Small intestine (tissue), 7 donors: ENCODE data around the gene ELL2. TPM values are rescaled to one million over a fixed set of nuclear protein-coding genes. Genes with fewer than 3 reads are reported as not detected.

Source experiments
- DNase-seq, 2 donors: peaks; one replicate each; pipeline versions ENCODE4 v3.0.0 to v3.0.0-alpha.2; 2013
- FAIRE-seq: peaks from 2 replicates; lab custom pipeline; 2012; peaks lifted over from hg19 to GRCh38; lab: Jason Lieb, UNC
- H3K27ac ChIP-seq, 3 donors: one replicate each; pipeline ENCODE4 v1.5.1; 2013; ENCODE audit warnings: low read length in 2 of 3, mild to moderate bottlenecking in 2 of 3, control low read depth in 1 of 3, inconsistent platforms in 1 of 3, low read depth in 1 of 3, moderate library complexity in 1 of 3
- H3K27me3 ChIP-seq, 3 donors: one replicate each; pipeline ENCODE4 v1.6.1; 2013; ENCODE audit warnings: low read length in 3 of 3, inconsistent platforms in 1 of 3; ENCODE audit not compliant: control insufficient read depth in 3 of 3, insufficient read depth in 3 of 3
- H3K36me3 ChIP-seq, 3 donors: one replicate each; pipeline ENCODE4 v1.6.1; 2013; ENCODE audit warnings: low read length in 3 of 3, inconsistent platforms in 1 of 3, low read depth in 1 of 3, mild to moderate bottlenecking in 1 of 3, moderate library complexity in 1 of 3; ENCODE audit not compliant: control insufficient read depth in 3 of 3, insufficient read depth in 2 of 3
- H3K4me1 ChIP-seq, 3 donors: one replicate each; pipeline ENCODE4 v1.6.1; 2013; ENCODE audit warnings: low read length in 2 of 3, inconsistent platforms in 1 of 3, low read depth in 1 of 3, mild to moderate bottlenecking in 1 of 3, moderate library complexity in 1 of 3; ENCODE audit not compliant: control insufficient read depth in 3 of 3, insufficient read depth in 2 of 3
- H3K4me3 ChIP-seq, 3 donors: one replicate each; pipeline ENCODE4 v1.5.1; 2013; ENCODE audit warnings: low read length in 3 of 3, control low read depth in 1 of 3, inconsistent platforms in 1 of 3, low read depth in 1 of 3, mild to moderate bottlenecking in 1 of 3, moderate library complexity in 1 of 3
- H3K9me3 ChIP-seq, 2 donors: one replicate each; pipeline ENCODE4 v1.6.1; 2013; ENCODE audit warnings: low read depth in 1 of 2, low read length in 1 of 2; ENCODE audit not compliant: control insufficient read depth in 2 of 2, insufficient read depth in 1 of 2
- WGBS, 3 donors: extraction: QIAGEN DNeasy Blood & Tissue Kit; methylation state at CpG; one replicate each; pipeline ENCODE4 v1.1.7; 2013; 5-methylcytosine and 5-hydroxymethylcytosine counted together
- polyA plus RNA-seq, 4 donors: library from polyadenylated mRNA; stranded (reverse) in 3 of 4; unstranded in 1 of 4; fragments of 200-250 nt in 3 of 4; fragments of 120-200 nt in 1 of 4; gene quantifications; one replicate each; pipeline versions ENCODE4 v1.2.1 to v1.2.3, GENCODE V29; 2013
- donor health status: healthy with polysubstance abuse.
- donor health status: control.
- donor health status: control.
- donor health status: Bipolar disorder and iron deficiency.
- donor health status: healthy.

Gene ELL2
- polyA plus RNA-seq, 4 donors, result 9.7 to 35.7 (median 12.2) TPM

DNA sequence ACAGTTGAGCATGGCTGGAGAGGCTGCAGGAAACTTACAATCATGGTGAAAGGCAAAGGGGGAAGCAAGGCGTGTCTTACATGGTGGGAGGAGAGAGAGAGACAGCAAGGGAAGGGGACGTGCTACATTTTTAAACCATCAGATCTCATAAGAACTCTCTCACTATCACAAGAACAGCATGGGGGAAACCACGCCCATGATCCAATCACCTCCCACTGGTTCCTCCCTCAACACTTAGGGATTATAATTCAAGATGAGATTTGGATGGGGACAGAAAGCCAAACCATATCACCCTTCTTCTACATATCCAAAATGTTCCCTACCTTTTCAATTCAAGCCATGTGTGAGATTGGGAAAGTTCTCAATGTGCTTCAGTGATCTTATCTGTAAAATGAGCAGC is 116.3 kb downstream of the ELL2 start:
- no peak overlapping the region for H3K27ac ChIP-seq
- H3K4me1 ChIP-seq, result peaks cover 0 to 3% (median 0%) of the 10 kb centered on the region in 3 donors
- FAIRE-seq, result no peak
- no peak for DNase-seq
- H3K4me3 ChIP-seq, result no peak overlapping the region
- H3K27me3 ChIP-seq, result no peaks in the 10 kb centered on the region
- H3K36me3 ChIP-seq, result no peaks in the 10 kb centered on the region
- no peaks in the 10 kb centered on the region for H3K9me3 ChIP-seq
- WGBS, 3 donors, result 81 to 93% (median 81%) methylated on average over 3 of the region's 3 CpGs

DNA sequence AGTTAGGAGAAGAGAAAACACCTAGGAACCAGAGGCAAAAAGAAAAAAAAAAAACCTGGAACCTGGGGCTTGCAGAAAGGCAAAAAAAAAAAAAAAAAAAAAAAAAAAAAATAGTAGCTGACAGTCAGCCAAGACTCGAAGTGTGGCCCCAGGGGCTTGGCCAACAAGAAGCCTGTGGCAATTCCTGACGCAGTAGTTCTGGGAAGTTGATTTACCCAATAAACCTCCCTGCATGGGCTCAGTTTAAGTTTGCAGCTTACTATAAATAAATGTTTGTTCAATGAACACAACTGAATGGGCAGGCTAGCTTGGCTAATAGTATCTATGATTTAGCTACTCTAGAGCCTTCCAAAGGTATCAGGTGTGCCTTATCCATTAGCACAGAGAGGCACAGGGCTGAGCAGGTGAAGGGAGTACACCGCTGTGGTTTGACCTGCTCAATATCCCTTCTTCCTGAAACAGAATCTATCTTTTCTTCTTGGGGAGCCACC is 117.9 kb downstream of the ELL2 start:
- FAIRE-seq (no peak), DNase-seq (no peak)
- peaks cover 0 to 9% (median 0%) of the 10 kb centered on the region in 3 donors for H3K4me1 ChIP-seq
- H3K27ac ChIP-seq, result peak overlapping the region in 1 of 3 donors; percentile 60
- H3K9me3 ChIP-seq, result no peaks in the 10 kb centered on the region
- 61 to 81% (median 80%) methylated on average over 3 of the region's 3 CpGs for WGBS, 3 donors
- no peaks in the 10 kb centered on the region for H3K36me3 ChIP-seq
- H3K27me3 ChIP-seq, result no peaks in the 10 kb centered on the region
- H3K4me3 ChIP-seq, result no peak overlapping the region

DNA sequence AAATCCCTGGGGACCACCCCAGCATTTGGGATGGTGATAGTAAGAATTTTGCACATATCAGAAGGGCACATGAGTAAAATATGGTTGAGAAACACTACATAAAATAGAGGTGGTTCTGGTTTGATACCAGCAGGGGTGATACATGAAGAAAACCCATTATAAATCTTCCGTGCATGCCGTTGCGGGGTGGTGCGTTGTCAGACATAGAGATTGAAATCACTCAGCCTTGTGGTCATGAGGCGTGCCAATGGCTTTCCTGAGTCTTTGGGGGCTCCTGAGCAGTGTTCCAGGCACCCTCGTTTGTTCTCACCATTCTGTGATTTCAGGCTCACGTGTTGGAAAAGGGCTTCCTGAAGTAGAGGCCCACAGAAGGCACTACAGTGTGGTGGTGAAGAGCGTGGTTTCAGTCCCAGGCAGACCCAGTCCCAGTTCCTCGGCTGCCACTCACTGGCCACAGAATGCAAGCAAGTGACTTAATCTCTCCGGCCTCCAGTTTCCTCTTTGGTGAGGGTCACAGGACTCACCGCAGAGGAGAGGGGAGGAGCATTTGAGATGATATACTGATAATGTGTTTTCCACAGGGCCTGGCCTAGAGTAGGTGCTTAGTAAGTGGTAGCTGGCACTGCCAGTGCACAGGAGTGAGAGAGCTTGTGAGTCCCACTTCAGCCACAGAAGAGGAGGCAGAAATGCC is 118.7 kb downstream of the ELL2 start:
- 57 to 70% (median 61%) methylated on average over 11 of the region's 11 CpGs for WGBS, 3 donors
- DNase-seq (peak in 1 of 2 donors; percentile 46), FAIRE-seq (no peak)
- Histone ChIP-seq H3K9me3 (no peaks in the 10 kb centered on the region), H3K36me3 (no peaks in the 10 kb centered on the region), H3K4me3 (no peak overlapping the region), H3K4me1 (peaks cover 0 to 15% (median 0%) of the 10 kb centered on the region in 3 donors), H3K27me3 (no peaks in the 10 kb centered on the region), H3K27ac (peak overlapping the region in 1 of 3 donors; percentile 66)

DNA sequence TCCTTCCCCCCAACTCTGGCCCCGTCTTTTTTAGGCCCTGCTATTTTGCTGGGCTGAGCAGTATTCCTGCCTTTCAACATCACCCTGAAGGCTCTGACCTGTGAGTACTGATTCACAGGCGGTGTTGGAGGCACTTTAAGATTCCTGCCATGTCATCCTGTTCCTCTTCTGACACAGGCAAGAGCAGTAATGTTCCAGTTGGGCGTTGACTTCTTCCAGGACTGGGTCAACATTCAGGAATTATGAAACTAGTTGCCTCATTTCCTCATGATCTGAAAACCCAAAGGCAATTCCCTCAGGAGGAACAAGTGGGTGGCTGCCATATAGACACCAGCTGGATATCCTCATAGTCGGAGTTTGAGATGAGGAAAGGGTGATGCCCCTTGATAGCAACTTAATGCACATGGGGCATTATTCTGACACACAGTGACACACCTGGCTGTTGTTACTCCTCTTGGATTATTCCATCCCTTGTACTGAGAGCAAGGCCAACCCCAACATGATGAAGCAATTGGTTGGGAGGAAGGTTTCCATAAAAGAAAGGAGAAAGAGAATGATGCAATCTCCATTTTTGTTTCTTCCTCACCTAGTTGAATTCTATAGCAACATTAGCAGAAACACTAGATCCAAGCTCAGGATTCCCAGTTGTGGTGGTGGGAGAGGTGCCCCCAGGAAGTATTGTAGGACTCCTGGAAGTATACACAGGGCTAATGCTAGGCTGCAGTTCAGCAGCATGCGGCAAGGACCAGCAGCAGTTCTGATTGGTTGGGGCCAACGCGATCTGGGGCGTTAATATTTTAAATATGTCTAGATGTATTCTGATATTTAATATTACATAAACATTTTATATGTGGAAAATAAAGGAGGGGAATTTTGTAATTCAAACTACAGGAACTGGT is 119.5 kb downstream of the ELL2 start:
- Histone ChIP-seq H3K4me3 (no peak overlapping the region), H3K27me3 (no peaks in the 10 kb centered on the region), H3K4me1 (peaks cover 0 to 15% (median 0%) of the 10 kb centered on the region in 3 donors), H3K9me3 (no peaks in the 10 kb centered on the region), H3K36me3 (no peaks in the 10 kb centered on the region), H3K27ac (peak overlapping the region in 1 of 3 donors; percentile 55)
- FAIRE-seq (no peak), DNase-seq (peak in 1 of 2 donors; percentile 43)
- 83 to 90% (median 89%) methylated on average over 8 of the region's 8 CpGs for WGBS, 3 donors

DNA sequence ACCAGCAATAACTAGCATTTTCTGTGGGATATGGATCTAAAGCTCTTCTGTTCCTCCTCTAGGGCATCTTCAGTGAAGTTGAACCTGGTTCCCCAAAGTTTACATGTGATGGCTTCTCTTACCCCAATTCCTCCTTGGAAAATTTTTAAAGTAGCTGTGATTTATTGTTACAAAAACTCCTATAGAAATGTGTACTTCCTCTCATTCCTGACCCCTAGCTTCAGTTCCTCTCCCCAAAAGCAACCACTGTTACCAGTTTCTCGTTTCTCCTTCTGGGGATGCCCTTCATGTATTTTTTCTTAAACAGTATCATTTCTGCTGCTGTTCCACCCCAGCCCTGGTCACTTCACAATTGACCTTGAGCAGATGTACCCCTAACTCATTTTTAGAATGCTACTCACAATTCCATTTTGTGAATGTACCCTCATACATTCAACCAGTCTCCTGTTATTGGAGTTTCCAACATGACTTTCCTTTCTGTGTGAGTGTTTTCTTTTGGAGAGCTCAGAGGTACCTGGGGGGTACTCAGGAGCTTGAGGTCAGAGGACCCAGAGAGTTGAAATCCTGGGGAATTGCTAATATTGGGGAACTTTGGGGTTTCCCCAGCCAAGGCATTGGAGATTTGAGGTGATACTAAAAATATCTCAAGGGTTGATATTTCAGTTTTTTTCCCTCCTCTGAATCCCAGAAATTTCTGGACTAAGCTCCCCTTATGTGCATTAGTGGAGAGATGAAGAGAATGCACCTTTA is 120.5 kb downstream of the ELL2 start:
- Histone ChIP-seq H3K27ac (no peak overlapping the region), H3K4me1 (peaks cover 0 to 15% (median 7%) of the 10 kb centered on the region in 3 donors), H3K36me3 (no peaks in the 10 kb centered on the region), H3K9me3 (no peaks in the 10 kb centered on the region), H3K4me3 (no peak overlapping the region), H3K27me3 (no peaks in the 10 kb centered on the region)
- FAIRE-seq, result no peak
- WGBS, 3 donors, result 74 to 86% (median 76%) methylated on average over 1 of the region's 1 CpG
- DNase-seq, result no peak

DNA sequence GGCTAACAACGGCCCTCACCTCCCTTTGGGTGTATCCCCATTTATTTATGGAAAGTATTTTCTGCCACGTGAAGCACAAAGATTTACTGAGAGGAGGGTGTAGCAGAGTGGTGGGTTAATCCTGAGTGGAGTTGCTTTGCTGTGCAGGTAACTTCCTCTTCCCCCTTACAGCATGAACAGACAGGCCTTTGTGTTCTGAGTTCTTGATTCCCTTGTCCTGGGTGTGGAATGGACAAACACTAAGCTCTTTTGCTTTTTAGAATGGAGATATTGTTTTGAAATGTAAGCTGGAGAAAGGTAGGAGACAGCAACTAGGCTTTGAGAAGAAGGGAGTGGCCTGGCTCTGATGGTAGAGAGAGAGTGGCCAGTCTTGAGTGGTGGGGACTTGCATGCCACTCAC is 122.0 kb downstream of the ELL2 start:
- Histone ChIP-seq H3K4me1 (peaks cover 0 to 24% (median 13%) of the 10 kb centered on the region in 3 donors), H3K27ac (no peak overlapping the region), H3K4me3 (no peak overlapping the region), H3K9me3 (no peaks in the 10 kb centered on the region), H3K27me3 (no peaks in the 10 kb centered on the region), H3K36me3 (no peaks in the 10 kb centered on the region)
- 49 to 63% (median 59%) methylated on average over 2 of the region's 2 CpGs for WGBS, 3 donors
- DNase-seq (no peak), FAIRE-seq (no peak)

DNA sequence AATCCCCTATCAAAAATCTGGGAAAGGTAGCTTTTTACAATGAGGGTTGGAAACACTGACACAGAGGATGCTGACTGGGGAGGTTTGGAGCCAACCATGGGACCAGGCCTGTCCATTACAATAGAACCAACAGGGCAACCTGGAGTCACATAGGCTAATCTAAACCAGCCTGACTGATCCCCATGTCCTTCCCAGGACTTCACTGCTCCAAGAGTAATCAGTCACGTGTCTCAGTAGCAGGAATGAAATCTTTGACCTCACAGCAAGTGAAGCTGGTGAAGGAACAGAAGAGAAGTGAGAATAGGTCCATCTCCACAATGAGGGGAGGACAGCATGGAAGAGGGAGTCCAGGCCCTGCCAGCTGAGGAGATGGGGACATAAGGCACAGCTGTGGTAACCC is 123.1 kb downstream of the ELL2 start:
- peak overlapping the region in 1 of 3 donors; percentile 24 for H3K27ac ChIP-seq
- H3K4me3 ChIP-seq, result no peak overlapping the region
- no peaks in the 10 kb centered on the region for H3K36me3 ChIP-seq
- no peaks in the 10 kb centered on the region for H3K9me3 ChIP-seq
- no peaks in the 10 kb centered on the region for H3K27me3 ChIP-seq
- DNase-seq (peak; percentile 54 to 64), FAIRE-seq (no peak)
- peaks cover 0 to 29% (median 13%) of the 10 kb centered on the region in 3 donors for H3K4me1 ChIP-seq
- 36 to 75% (median 67%) methylated on average over 1 of the region's 1 CpG for WGBS, 3 donors
